IMR-90 (cell line): ENCODE data around the gene C10orf90. TPM values are rescaled to one million over a fixed set of nuclear protein-coding genes. Genes with fewer than 3 reads are reported as not detected.

ENCODE experiments used
- ATAC-seq: fragments of 200-7000 bp; cut with Tn5 transposase; 2 replicates; pipeline ENCODE4 v1.9.1; 2020; ENCODE audit warnings: low read depth, mild to moderate bottlenecking, moderate library complexity
- BruUV-seq: library from RNA; stranded (reverse); fragments of 400-500 nt; replicated peaks from 2 replicates; lab custom pipeline; 2021; lab: Mats Ljungman, UMichigan
- CTCF ChIA-PET: fragments of 300-600 bp; formaldehyde crosslinking; extraction: SDS; loops from one replicate; lab custom pipeline; 2021; ENCODE audit warnings: antibody characterized with exemption; lab: Yijun Ruan, JAX
- POLR2A ChIA-PET: fragments of 300-600 bp; sonication (Branson Sonifier 250); formaldehyde crosslinking; loops from one replicate; lab custom pipeline; 2022; ENCODE audit warnings: antibody characterized with exemption; ENCODE audit not compliant: unreplicated experiment; lab: Charles Lee
- DNase-seq: peaks from one replicate; pipeline ENCODE4 v3.0.0; 2013
- H2AFZ ChIP-seq: replicated peaks from 2 replicates; pipeline ENCODE3; 2013; ENCODE audit warnings: low read length, mild to moderate bottlenecking; ENCODE audit not compliant: poor library complexity
- H2AK5ac ChIP-seq: 2 replicates; pipeline ENCODE4 v1.6.1; 2013; ENCODE audit warnings: low read depth, low read length, inconsistent platforms
- H2AK9ac ChIP-seq: replicated peaks from 2 replicates; pipeline ENCODE3; 2013; ENCODE audit warnings: mild to moderate bottlenecking, low read depth, low read length, moderate library complexity; ENCODE audit not compliant: poor library complexity
- H2BK120ac ChIP-seq: 2 replicates; pipeline ENCODE4 v1.6.1; 2013; ENCODE audit warnings: low read depth, low read length, inconsistent platforms
- H2BK15ac ChIP-seq: 3 replicates; pipeline ENCODE4 v1.6.1; 2013; ENCODE audit warnings: low read depth, low read length, inconsistent platforms
- H2BK20ac ChIP-seq: 2 replicates; pipeline ENCODE4 v1.6.1; 2013; ENCODE audit warnings: low read depth, mild to moderate bottlenecking, inconsistent platforms, low read length, moderate library complexity
- H2BK5ac ChIP-seq: 2 replicates; pipeline ENCODE4 v1.6.1; 2013; ENCODE audit warnings: mild to moderate bottlenecking, low read depth, low read length, inconsistent platforms; ENCODE audit not compliant: poor library complexity, severe bottlenecking
- H3K14ac ChIP-seq: replicated peaks from 2 replicates; pipeline ENCODE4 v1.6.1; 2013; ENCODE audit warnings: low read depth, low read length, inconsistent platforms
- H3K18ac ChIP-seq: 2 replicates; pipeline ENCODE4 v1.6.1; 2013; ENCODE audit warnings: low read depth, low read length, control low read depth
- H3K23ac ChIP-seq: 2 replicates; pipeline ENCODE4 v1.6.1; 2013; ENCODE audit warnings: low read depth, low read length, inconsistent platforms
- H3K27ac ChIP-seq: 2 replicates; pipeline ENCODE4 v1.5.1; 2013; ENCODE audit warnings: mild to moderate bottlenecking, control low read depth, low read length; ENCODE audit not compliant: insufficient read depth
- H3K27me3 ChIP-seq: 2 replicates; pipeline ENCODE4 v1.6.1; 2013; ENCODE audit warnings: low read length; ENCODE audit not compliant: control insufficient read depth, insufficient read depth
- H3K36me3 ChIP-seq: 2 replicates; pipeline ENCODE4 v1.6.1; 2013; ENCODE audit warnings: low read length, mixed read lengths; ENCODE audit not compliant: control insufficient read depth, insufficient read depth
- H3K4ac ChIP-seq: 2 replicates; pipeline ENCODE4 v1.6.1; 2013; ENCODE audit warnings: low read depth, low read length, inconsistent platforms
- H3K4me1 ChIP-seq: 2 replicates; pipeline ENCODE4 v1.6.1; 2013; ENCODE audit warnings: low read length, mixed read lengths; ENCODE audit not compliant: control insufficient read depth, insufficient read depth
- H3K4me2 ChIP-seq: 2 replicates; pipeline ENCODE4 v1.6.1; 2013; ENCODE audit warnings: low read depth, mild to moderate bottlenecking, control low read depth, low read length, moderate library complexity
- H3K4me3 ChIP-seq: 2 replicates; pipeline ENCODE4 v1.5.1; 2013; ENCODE audit warnings: low read depth, mild to moderate bottlenecking, control low read depth, low read length, moderate library complexity; ENCODE audit not compliant: insufficient read depth
- H3K56ac ChIP-seq: 2 replicates; pipeline ENCODE4 v1.6.1; 2013; ENCODE audit warnings: low read length, inconsistent platforms; ENCODE audit not compliant: insufficient read depth; ENCODE audit errors: extremely low read depth
- H3K79me1 ChIP-seq, 2 experiments: 2 replicates each; pipeline ENCODE4 v1.6.1; 2013; ENCODE audit warnings: low read length in 2 of 2, inconsistent platforms in 1 of 2, low read depth in 1 of 2
- H3K9ac ChIP-seq: 2 replicates; pipeline ENCODE4 v1.6.1; 2013; ENCODE audit warnings: low read depth, low read length, control low read depth
- H3K9me1 ChIP-seq: 2 replicates; pipeline ENCODE4 v1.6.1; 2013; ENCODE audit warnings: low read length, inconsistent platforms; ENCODE audit not compliant: insufficient read depth
- H3K9me3 ChIP-seq: 2 replicates; pipeline ENCODE4 v1.6.1; 2013; ENCODE audit warnings: low read length; ENCODE audit not compliant: control insufficient read depth, insufficient read depth
- H4K20me1 ChIP-seq: 2 replicates; pipeline ENCODE4 v1.6.1; 2013; ENCODE audit warnings: low read length, inconsistent platforms; ENCODE audit not compliant: insufficient read depth
- H4K5ac ChIP-seq: 2 replicates; pipeline ENCODE4 v1.6.1; 2013; ENCODE audit warnings: mild to moderate bottlenecking, low read depth, low read length, control low read depth
- H4K8ac ChIP-seq, 2 experiments: 2 replicates each; pipeline ENCODE4 v1.6.1; 2013; ENCODE audit warnings: low read depth in 2 of 2, low read length in 2 of 2, control low read depth in 1 of 2, inconsistent platforms in 1 of 2
- H4K91ac ChIP-seq: 2 replicates; pipeline ENCODE4 v1.6.1; 2013; ENCODE audit warnings: low read depth, low read length, inconsistent platforms; ENCODE audit not compliant: insufficient read depth
- BHLHE40 ChIP-seq: fragments of 150-350 bp; IDR thresholded peaks from 2 replicates; pipeline ENCODE4 v1.6.1; 2016; ENCODE audit warnings: mild to moderate bottlenecking, low read depth, low read length
- CEBPB ChIP-seq: IDR thresholded peaks from 2 replicates; pipeline ENCODE4 v1.6.1; 2012; ENCODE audit warnings: low read depth, low read length, improper control_type of control experiment
- CHD1 ChIP-seq: IDR thresholded peaks from 2 replicates; pipeline ENCODE4 v1.6.1; 2012; ENCODE audit warnings: low read depth, low read length, improper control_type of control experiment
- FOS ChIP-seq: fragments of 150-350 bp; IDR thresholded peaks from 2 replicates; pipeline ENCODE4 v1.6.1; 2016; ENCODE audit warnings: low read depth, low read length
- MAFK ChIP-seq: IDR thresholded peaks from 2 replicates; pipeline ENCODE4 v1.6.1; 2012; ENCODE audit warnings: low read depth, low read length, improper control_type of control experiment
- MAZ ChIP-seq: IDR thresholded peaks from 2 replicates; pipeline ENCODE4 v1.6.1; 2012; ENCODE audit warnings: low read depth, mild to moderate bottlenecking, low read length, improper control_type of control experiment, moderate library complexity, borderline replicate concordance
- MXI1 ChIP-seq: IDR thresholded peaks from 2 replicates; pipeline ENCODE4 v1.6.1; 2012; ENCODE audit warnings: low read depth, mild to moderate bottlenecking, low read length, moderate library complexity, borderline replicate concordance
- NFE2L2 ChIP-seq: fragments of 150-350 bp; IDR thresholded peaks from 2 replicates; pipeline ENCODE4 v1.6.1; 2016; ENCODE audit warnings: low read depth, mild to moderate bottlenecking, low read length
- POLR2A ChIP-seq: IDR thresholded peaks from 2 replicates; pipeline ENCODE4 v1.6.1; 2012; ENCODE audit warnings: mild to moderate bottlenecking, low read depth, low read length
- RAD21 ChIP-seq: IDR thresholded peaks from 2 replicates; pipeline ENCODE4 v1.6.1; 2012; ENCODE audit warnings: low read length, improper control_type of control experiment
- RCOR1 ChIP-seq: IDR thresholded peaks from 2 replicates; pipeline ENCODE4 v1.6.1; 2012; ENCODE audit warnings: mild to moderate bottlenecking, low read length, improper control_type of control experiment; ENCODE audit not compliant: insufficient replicate concordance
- RFX5 ChIP-seq: IDR thresholded peaks from 2 replicates; pipeline ENCODE4 v1.8.0; 2012; ENCODE audit warnings: low read depth, mild to moderate bottlenecking, low read length, moderate library complexity
- SMC3 ChIP-seq: fragments of 150-350 bp; IDR thresholded peaks from 2 replicates; pipeline ENCODE4 v1.6.1; 2016; ENCODE audit warnings: low read depth, mild to moderate bottlenecking, antibody characterized with exemption, low read length, moderate library complexity
- WGBS, 2 experiments: methylation state at CpG; one replicate each; pipeline versions ENCODE4 v1.1.5 to v1.1.7; 2013; ENCODE audit warnings: missing lambda C conversion rate in 2 of 2; ENCODE audit not compliant: insufficient read length in 1 of 2; ENCODE audit errors: extremely low coverage in 2 of 2; 5-methylcytosine and 5-hydroxymethylcytosine counted together
- dilution Hi-C: fragments of 300-500 bp; cut with HindIII; formaldehyde crosslinking; loops from one replicate; pipeline ENCODE4 v1.14.3; 2018; ENCODE audit warnings: low sequenced_read_pairs; ENCODE audit not compliant: unreplicated experiment
- in situ Hi-C: fragments of 300-500 bp; cut with MboI; formaldehyde crosslinking; loops from 3 replicates; pipeline ENCODE4 v1.14.3; 2019; ENCODE audit warnings: low sequenced_read_pairs, inconsistent platforms, mixed read lengths
- intact Hi-C: fragments of 100-400 bp; cut with micrococcal nuclease; formaldehyde crosslinking; loops from 2 replicates; pipeline ENCODE4 v1.10.0; 2022
- polyA plus RNA-seq, 3 experiments: library from polyadenylated mRNA; depleted of rRNA; stranded (reverse); fragments of >200 nt; gene quantifications; 2 replicates each; pipeline ENCODE4 v1.2.3, GENCODE V29; 2012; ENCODE audit warnings: low replicate concordance in 1 of 3
- total RNA-seq: library from RNA; depleted of rRNA; stranded (reverse); fragments of >200 nt; gene quantifications from 2 replicates; pipeline ENCODE4 v1.2.3, GENCODE V29; 2012
- TF ChIP-seq, protein P1 (sequence below): fragments of 150-350 bp; IDR thresholded peaks from 2 replicates; pipeline ENCODE4 v1.6.1; 2017; ENCODE audit warnings: mild to moderate bottlenecking, antibody characterized with exemption, low read length, low read depth
- TF ChIP-seq, protein P2 (sequence below): conservative IDR thresholded peaks from 2 replicates; pipeline ENCODE4 v1.5.1; 2012; ENCODE audit warnings: mild to moderate bottlenecking, low read depth, low read length, improper control_type of control experiment
- TF ChIP-seq, protein P3 (sequence below): fragments of 150-350 bp; IDR thresholded peaks from 2 replicates; pipeline ENCODE4 v1.6.1; 2016; ENCODE audit warnings: low read depth, mild to moderate bottlenecking, low read length, moderate library complexity, borderline replicate concordance

C10orf90 gene
- total and polyA plus RNA-seq, 2 of the 4 experiments (the other 2 are of a cell fraction), result 0.05 to 0.18 TPM

DNA sequence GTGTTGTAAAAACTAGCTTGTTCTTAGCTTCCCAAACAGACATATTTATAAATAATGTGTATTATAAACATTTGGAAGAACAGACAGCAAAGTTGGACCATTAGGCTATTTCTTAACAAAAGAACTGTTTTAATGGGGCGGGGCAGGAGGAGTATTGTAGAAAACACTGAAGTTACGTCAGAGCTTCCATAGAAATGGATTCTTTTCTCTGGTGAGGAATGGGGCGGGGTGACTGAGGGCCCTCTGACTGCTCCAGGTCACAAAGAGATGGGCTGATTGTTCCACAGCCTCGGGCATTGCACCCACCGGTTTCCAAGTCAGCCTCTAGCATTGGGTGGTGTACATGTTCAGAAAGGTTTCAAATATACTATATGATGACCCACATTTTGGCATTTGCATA, 245.5 kb downstream of the C10orf90 start:
- in situ Hi-C loops, result no loop called here
- Histone ChIP-seq H3K56ac (no peak overlapping the region), H4K5ac (no peak overlapping the region), H2BK20ac (no peak overlapping the region), H3K9ac (no peak overlapping the region), H2AFZ (no peak overlapping the region), H3K18ac (no peak overlapping the region), H2BK120ac (no peak overlapping the region), H3K23ac (no peak overlapping the region), H2BK15ac (no peak overlapping the region), H2AK9ac (no peak overlapping the region), H4K8ac (no peak overlapping the region), H3K27me3 (peaks cover 6% of the 10 kb centered on the region), H3K4ac (no peak overlapping the region), H2BK5ac (no peak overlapping the region), H2AK5ac (no peak overlapping the region), H3K14ac (no peak overlapping the region), H3K27ac (no peak overlapping the region), H3K4me2 (no peak overlapping the region), H4K91ac (no peak overlapping the region), H3K79me1 (no peaks in the 10 kb centered on the region), H3K36me3 (no peaks in the 10 kb centered on the region), H3K9me3 (peaks cover 11% of the 10 kb centered on the region), H4K20me1 (no peaks in the 10 kb centered on the region), H3K4me3 (no peak overlapping the region), H3K4me1 (peaks cover 2% of the 10 kb centered on the region; the same call in 1 of the 2 replicates), H3K9me1 (no peaks in the 10 kb centered on the region)
- WGBS, 2 experiments, result 77% methylated on average over 4 of the region's 5 CpGs; no CpG with 5 or more reads in 1 of the 2 experiments
- ChIA-PET CTCF (no interaction called here), POLR2A (no interaction called here)
- no peak for DNase-seq
- dilution Hi-C loops, result no loop called here
- no TSS peak for BruUV-seq
- intact Hi-C loops, result no loop called here
- TF ChIP-seq, protein P1, sequence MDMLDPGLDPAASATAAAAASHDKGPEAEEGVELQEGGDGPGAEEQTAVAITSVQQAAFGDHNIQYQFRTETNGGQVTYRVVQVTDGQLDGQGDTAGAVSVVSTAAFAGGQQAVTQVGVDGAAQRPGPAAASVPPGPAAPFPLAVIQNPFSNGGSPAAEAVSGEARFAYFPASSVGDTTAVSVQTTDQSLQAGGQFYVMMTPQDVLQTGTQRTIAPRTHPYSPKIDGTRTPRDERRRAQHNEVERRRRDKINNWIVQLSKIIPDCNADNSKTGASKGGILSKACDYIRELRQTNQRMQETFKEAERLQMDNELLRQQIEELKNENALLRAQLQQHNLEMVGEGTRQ, result no peak
- TF ChIP-seq MAFK (no peak), POLR2A (no peak), MXI1 (no peak), CEBPB (no peak), FOS (no peak), RFX5 (no peak), SMC3 (no peak), CHD1 (no peak), BHLHE40 (no peak), RCOR1 (no peak), RAD21 (no peak), NFE2L2 (no peak), MAZ (no peak)
- TF ChIP-seq, protein P2, sequence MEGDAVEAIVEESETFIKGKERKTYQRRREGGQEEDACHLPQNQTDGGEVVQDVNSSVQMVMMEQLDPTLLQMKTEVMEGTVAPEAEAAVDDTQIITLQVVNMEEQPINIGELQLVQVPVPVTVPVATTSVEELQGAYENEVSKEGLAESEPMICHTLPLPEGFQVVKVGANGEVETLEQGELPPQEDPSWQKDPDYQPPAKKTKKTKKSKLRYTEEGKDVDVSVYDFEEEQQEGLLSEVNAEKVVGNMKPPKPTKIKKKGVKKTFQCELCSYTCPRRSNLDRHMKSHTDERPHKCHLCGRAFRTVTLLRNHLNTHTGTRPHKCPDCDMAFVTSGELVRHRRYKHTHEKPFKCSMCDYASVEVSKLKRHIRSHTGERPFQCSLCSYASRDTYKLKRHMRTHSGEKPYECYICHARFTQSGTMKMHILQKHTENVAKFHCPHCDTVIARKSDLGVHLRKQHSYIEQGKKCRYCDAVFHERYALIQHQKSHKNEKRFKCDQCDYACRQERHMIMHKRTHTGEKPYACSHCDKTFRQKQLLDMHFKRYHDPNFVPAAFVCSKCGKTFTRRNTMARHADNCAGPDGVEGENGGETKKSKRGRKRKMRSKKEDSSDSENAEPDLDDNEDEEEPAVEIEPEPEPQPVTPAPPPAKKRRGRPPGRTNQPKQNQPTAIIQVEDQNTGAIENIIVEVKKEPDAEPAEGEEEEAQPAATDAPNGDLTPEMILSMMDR, result no peak
- TF ChIP-seq, protein P3, sequence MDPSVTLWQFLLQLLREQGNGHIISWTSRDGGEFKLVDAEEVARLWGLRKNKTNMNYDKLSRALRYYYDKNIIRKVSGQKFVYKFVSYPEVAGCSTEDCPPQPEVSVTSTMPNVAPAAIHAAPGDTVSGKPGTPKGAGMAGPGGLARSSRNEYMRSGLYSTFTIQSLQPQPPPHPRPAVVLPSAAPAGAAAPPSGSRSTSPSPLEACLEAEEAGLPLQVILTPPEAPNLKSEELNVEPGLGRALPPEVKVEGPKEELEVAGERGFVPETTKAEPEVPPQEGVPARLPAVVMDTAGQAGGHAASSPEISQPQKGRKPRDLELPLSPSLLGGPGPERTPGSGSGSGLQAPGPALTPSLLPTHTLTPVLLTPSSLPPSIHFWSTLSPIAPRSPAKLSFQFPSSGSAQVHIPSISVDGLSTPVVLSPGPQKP, result no peak
- ATAC-seq, result no peak
